B cell (primary cell): ENCODE results near the gene ERAS. TPM values are rescaled to one million over a fixed set of nuclear protein-coding genes. Genes with fewer than 3 reads are reported as not detected.

Experiments
- ATAC-seq: fragments of 200-7000 bp; cut with Tn5 transposase; one replicate; pipeline ENCODE4 v1.10.0; 2021; ENCODE audit warnings: low read depth, mild to moderate bottlenecking, moderate number of reproducible peaks, moderate library complexity
- CTCF ChIA-PET: fragments of 350-600 bp; sonication (Branson Sonifier 250); formaldehyde crosslinking; loops from one replicate; lab custom pipeline; 2021; ENCODE audit warnings: antibody characterized with exemption, inconsistent platforms; lab: Charles Lee
- POLR2A ChIA-PET: fragments of 350-600 bp; sonication (Branson Sonifier 250); formaldehyde crosslinking; loops from one replicate; lab custom pipeline; 2021; ENCODE audit warnings: antibody characterized with exemption; lab: Charles Lee
- DNase-seq: peaks from one replicate; pipeline ENCODE4 v3.0.0; 2013
- H2AFZ ChIP-seq: 2 replicates; pipeline ENCODE4 v1.6.1; 2012; ENCODE audit warnings: mild to moderate bottlenecking, low read depth, low read length; ENCODE audit not compliant: insufficient read depth, poor library complexity, severe bottlenecking
- H3K27ac ChIP-seq, 2 donors: 1 replicate in 1 of 2; 2 replicates in 1 of 2; pipeline ENCODE4 v1.5.1; 2012 to 2013; ENCODE audit warnings: low read length in 2 of 2, mild to moderate bottlenecking in 2 of 2, moderate library complexity in 1 of 2
- H3K27me3 ChIP-seq, 4 experiments: fragments of 200-600 bp in 1 of 4; sonication (generic) in 1 of 4; replicated peaks in 1 of 4; 1 replicate in 2 of 4; 2 replicates in 2 of 4; pipeline versions ENCODE4 v1.6.1 to v1.7.0; 2013 to 2016; ENCODE audit warnings: low read length in 3 of 4, mild to moderate bottlenecking in 2 of 4, mixed read lengths in 1 of 4, moderate library complexity in 1 of 4; ENCODE audit not compliant: insufficient read depth in 4 of 4, control insufficient read depth in 3 of 4; ENCODE audit errors: control extremely low read depth in 1 of 4
- H3K36me3 ChIP-seq, 2 experiments: replicated peaks in 1 of 2; 1 replicate in 1 of 2; 2 replicates in 1 of 2; pipeline versions ENCODE4 v1.6.1 to v1.7.1; 2013; ENCODE audit warnings: low read length in 1 of 2; ENCODE audit not compliant: insufficient read depth in 2 of 2, control insufficient read depth in 1 of 2; ENCODE audit errors: control extremely low read depth in 1 of 2, extremely low read depth in 1 of 2
- H3K4me1 ChIP-seq, 2 donors: fragments of 200-600 bp in 1 of 2; sonication (generic) in 1 of 2; 1 replicate in 1 of 2; 2 replicates in 1 of 2; pipeline versions ENCODE4 v1.5.1 to v1.6.1; 2013 to 2017; ENCODE audit warnings: low read length in 2 of 2; ENCODE audit not compliant: control insufficient read depth in 2 of 2, insufficient read depth in 2 of 2
- H3K4me2 ChIP-seq: replicated peaks from 2 replicates; pipeline ENCODE3; 2012; ENCODE audit warnings: mild to moderate bottlenecking, low read depth, low read length; ENCODE audit not compliant: poor library complexity, severe bottlenecking
- H3K4me3 ChIP-seq, 5 experiments: fragments of 200-600 bp in 1 of 5; sonication (generic) in 1 of 5; 1 replicate in 3 of 5; 2 replicates in 2 of 5; pipeline versions ENCODE4 v1.5.1 to v1.7.0; 2011 to 2016; ENCODE audit warnings: low read length in 4 of 5, mild to moderate bottlenecking in 4 of 5, low read depth in 2 of 5, control low read depth in 1 of 5, moderate library complexity in 1 of 5; ENCODE audit not compliant: insufficient read depth in 1 of 5; ENCODE audit errors: control extremely low read depth in 1 of 5, extremely low read depth in 1 of 5
- H3K79me2 ChIP-seq: fragments of 200-600 bp; sonication (generic); one replicate; pipeline ENCODE4 v1.6.0; 2016; ENCODE audit warnings: low read length; ENCODE audit not compliant: control insufficient read depth, insufficient read depth
- H3K9ac ChIP-seq: fragments of 200-600 bp; sonication (generic); 2 replicates; pipeline ENCODE4 v1.6.1; 2017; ENCODE audit warnings: mild to moderate bottlenecking, low read length, moderate library complexity
- H3K9me3 ChIP-seq, 3 donors: one replicate each; pipeline versions ENCODE4 v1.6.1 to v1.7.1; 2013; ENCODE audit warnings: low read length in 2 of 3; ENCODE audit not compliant: control insufficient read depth in 2 of 3, insufficient read depth in 1 of 3; ENCODE audit errors: control extremely low read depth in 1 of 3
- H4K20me1 ChIP-seq: 2 replicates; pipeline ENCODE4 v1.6.0; 2012; ENCODE audit warnings: mild to moderate bottlenecking, low read length; ENCODE audit not compliant: insufficient read depth, control insufficient read depth, poor library complexity, severe bottlenecking
- H3K27ac Mint-ChIP-seq: one replicate; pipeline ENCODE4 v1.8.0; 2021; ENCODE audit warnings: mixed read lengths
- H3K27me3 Mint-ChIP-seq: one replicate; pipeline ENCODE4 v1.8.0; 2021; ENCODE audit warnings: mixed read lengths
- H3K4me1 Mint-ChIP-seq: one replicate; pipeline ENCODE4 v1.8.0; 2021; ENCODE audit warnings: mixed read lengths
- H3K4me3 Mint-ChIP-seq: one replicate; pipeline ENCODE4 v1.8.0; 2021; ENCODE audit warnings: mixed read lengths
- H3K9me3 Mint-ChIP-seq: one replicate; pipeline ENCODE4 v1.8.0; 2022; ENCODE audit warnings: mixed read lengths; ENCODE audit not compliant: insufficient read depth
- CTCF ChIP-seq: fragments of 200-600 bp; IDR thresholded peaks from one replicate; pipeline ENCODE4 v1.8.0; 2022; ENCODE audit warnings: antibody characterized with exemption, mild to moderate bottlenecking
- EZH2 ChIP-seq: IDR thresholded peaks from 2 replicates; pipeline ENCODE4 v1.6.1; 2012; ENCODE audit warnings: borderline replicate concordance, low read depth, mild to moderate bottlenecking, moderate library complexity, low read length; ENCODE audit not compliant: insufficient read depth, poor library complexity, severe bottlenecking
- WGBS: methylation state at CpG from one replicate; pipeline ENCODE4 v1.1.5; 2013; ENCODE audit warnings: missing lambda C conversion rate; ENCODE audit not compliant: insufficient coverage; 5-methylcytosine and 5-hydroxymethylcytosine counted together
- intact Hi-C: fragments of 100-400 bp; cut with micrococcal nuclease; formaldehyde crosslinking; loops from one replicate; pipeline ENCODE4 v1.10.0; 2022
- polyA plus RNA-seq: library from polyadenylated mRNA; depleted of rRNA; stranded (reverse); fragments of >200 nt; gene quantifications from 2 replicates; pipeline ENCODE4 v1.2.3, GENCODE V29; 2012
- total RNA-seq, 2 donors: library from RNA; stranded (reverse); fragments of 120-200 nt in 1 of 2; gene quantifications; 1 replicate in 1 of 2; 2 replicates in 1 of 2; pipeline versions ENCODE4 v1.2.3 to v1.2.4, GENCODE V29; 2013 to 2022

Gene ERAS
- total and polyA plus RNA-seq, 2 donors (not counting 1 experiment from before 2014, with no cell fraction given), result 0.09 TPM; not detected in 1

- peak within 1 kb of the TSS; percentile 17 for H2AFZ ChIP-seq
- Mint-ChIP-seq H3K4me1 (peaks cover 10% of the 10 kb centered on the region), H3K27ac (no peak within 1 kb of the TSS), H3K9me3 (no peaks in the 10 kb centered on the region), H3K27me3 (peaks cover 34% of the 10 kb centered on the region), H3K4me3 (peak within 1 kb of the TSS; percentile 68)
- ChIA-PET POLR2A (interaction anchor here (0.6 kb wide), 1 partner anchor 194 kb away, joined by 9 read pairs; no protein-coding TSS in a partner anchor), CTCF (no interaction called here)
- TF ChIP-seq EZH2, result no peak
- TF ChIP-seq CTCF, result no peak
- H3K27ac ChIP-seq, result no peak within 1 kb of the TSS
- no peaks in the 10 kb centered on the region for H3K9me3 ChIP-seq
- no peaks in the 10 kb centered on the region for H4K20me1 ChIP-seq
- no peaks in the 10 kb centered on the region for H3K36me3 ChIP-seq
- intact Hi-C loops, result no loop called here
- peak within 1 kb of the TSS in 2 of 5 experiments; percentile 8 to 9 for H3K4me3 ChIP-seq
- H3K4me1 ChIP-seq, result peaks cover 7 to 8% of the 10 kb centered on the region in 2 donors
- peak within 1 kb of the TSS; percentile 50 for H3K4me2 ChIP-seq
- H3K79me2 ChIP-seq, result no peaks in the 10 kb centered on the region
- DNase-seq (peak; percentile 20), ATAC-seq (no peak)
- H3K9ac ChIP-seq, result no peak within 1 kb of the TSS
- WGBS, result 42% methylated on average over 5 of the region's 35 CpGs
- peaks cover 0 to 24% (median 3%) of the 10 kb centered on the region in 4 experiments for H3K27me3 ChIP-seq
Measured at GRCh38 chrX:48835524-48836329, 9.4 kb downstream of the ERAS start, which contains the start of gene PCSK1N. TSS of gene PCSK1N (minus strand) at chrX:48835610. CDS start at chrX:48835532, 78 bp downstream.

- Histone ChIP-seq H3K36me3 (no peaks in the 10 kb centered on the region), H3K27ac (no peak overlapping the region), H2AFZ (no peak overlapping the region), H3K9ac (no peak overlapping the region), H3K4me2 (no peak overlapping the region), H4K20me1 (no peaks in the 10 kb centered on the region), H3K4me1 (peaks cover 3 to 4% of the 10 kb centered on the region in 2 donors), H3K4me3 (no peak overlapping the region), H3K9me3 (no peaks in the 10 kb centered on the region), H3K27me3 (peaks cover 0 to 4% (median 0%) of the 10 kb centered on the region in 4 experiments), H3K79me2 (no peaks in the 10 kb centered on the region)
- POLR2A ChIA-PET, result no interaction called here
- CTCF ChIA-PET, result no interaction called here
- Mint-ChIP-seq H3K4me1 (peaks cover 4% of the 10 kb centered on the region), H3K4me3 (no peak overlapping the region), H3K27ac (no peak overlapping the region), H3K27me3 (peaks cover 17% of the 10 kb centered on the region), H3K9me3 (no peaks in the 10 kb centered on the region)
- intact Hi-C loops, result no loop called here
- 90% methylated on average over 2 of the region's 10 CpGs for WGBS
- ATAC-seq, result no peak
- TF ChIP-seq EZH2, result no peak
- TF ChIP-seq CTCF, result no peak
- DNase-seq, result no peak
Measured at GRCh38 chrX:48839686-48840085, 13.4 kb downstream of the ERAS start.
